ENCODE data around the gene MRNIP. TPM values are rescaled to one million over a fixed set of nuclear protein-coding genes. Genes with fewer than 3 reads are reported as not detected.

The MRNIP gene
- total RNA-seq, 2 experiments from 2014 or later = 19.8 to 24.9 TPM

GRCh38 chr5:179796877-179797608 lies 61.6 kb downstream of the MRNIP start:
- CTCF ChIA-PET = interaction anchor here (0.8 to 5.2 kb wide), 7 partner anchors 9 to 116 kb away, joined by 3 to 46 read pairs (median 4); partner anchors contain the start of gene CBY3
- peak overlapping the region; percentile 30 for H3K27ac Mint-ChIP-seq

GRCh38 chr5:179795863-179796833 lies 62.5 kb downstream of the MRNIP start:
- H3K27me3 Mint-ChIP-seq = no peaks in the 10 kb centered on the region
- peak; percentile 81 for DNase-seq
- H3K27ac Mint-ChIP-seq = peak overlapping the region; percentile 30
- no peaks in the 10 kb centered on the region for H3K9me3 Mint-ChIP-seq
- peaks cover 18% of the 10 kb centered on the region for H3K36me3 Mint-ChIP-seq
- POLR2A ChIA-PET = interaction anchor here (0.6 to 1.7 kb wide), 3 partner anchors 24 to 119 kb away, joined by 3 to 6 read pairs (median 6); partner anchors contain the start of gene SQSTM1
- H3K4me3 Mint-ChIP-seq = peak overlapping the region; percentile 39
- intact Hi-C loops (cut with micrococcal nuclease) = loop anchor here (1.0 to 10.0 kb wide), 3 partner anchors 33 to 241 kb away; partner anchors contain the start of genes MAML1 and RUFY1
- CTCF ChIA-PET = interaction anchor here (0.6 to 5.2 kb wide), 11 partner anchors 10 to 116 kb away, joined by 3 to 46 read pairs (median 3); partner anchors contain the start of gene CBY3
- H3K4me1 Mint-ChIP-seq (ENCODE audit: low read depth) = peaks cover 25% of the 10 kb centered on the region

More at GRCh38 chr5:179796877-179797608, 61.6 kb downstream of the MRNIP start:
- DNase-seq = no peak
- intact Hi-C loops (cut with micrococcal nuclease) = loop anchor here (1.0 to 10.0 kb wide), 3 partner anchors 34 to 242 kb away; partner anchors contain the start of genes MAML1 and RUFY1
- no peaks in the 10 kb centered on the region for H3K27me3 Mint-ChIP-seq
- POLR2A ChIA-PET = interaction anchor here (1.5 to 1.7 kb wide), 2 partner anchors 23 to 34 kb away, joined by 6 read pairs; partner anchors contain the start of gene SQSTM1
- peak overlapping the region; percentile 29 for H3K4me3 Mint-ChIP-seq
- H3K36me3 Mint-ChIP-seq = peaks cover 21% of the 10 kb centered on the region
- no peaks in the 10 kb centered on the region for H3K9me3 Mint-ChIP-seq
- H3K4me1 Mint-ChIP-seq (ENCODE audit: low read depth) = peaks cover 30% of the 10 kb centered on the region

GRCh38 chr5:179795049-179795862 lies 63.4 kb downstream of the MRNIP start:
- DNase-seq = peak; percentile 30
- Mint-ChIP-seq H3K4me3 (peak overlapping the region; percentile 60), H3K4me1 (ENCODE audit: low read depth) (peaks cover 25% of the 10 kb centered on the region), H3K36me3 (peaks cover 17% of the 10 kb centered on the region), H3K27ac (no peak overlapping the region), H3K27me3 (no peaks in the 10 kb centered on the region), H3K9me3 (no peaks in the 10 kb centered on the region)
- intact Hi-C loops (cut with micrococcal nuclease) = loop anchor here (10.0 kb wide), 1 partner anchor 240 kb away; the partner anchor contains the start of gene RUFY1
- CTCF ChIA-PET = interaction anchor here (0.6 to 5.2 kb wide), 10 partner anchors 9 to 115 kb away, joined by 3 to 46 read pairs (median 3); no protein-coding TSS in a partner anchor
- POLR2A ChIA-PET = interaction anchor here (1.2 to 2.4 kb wide), 4 partner anchors 11 to 32 kb away, joined by 4 to 8 read pairs (median 6); partner anchors contain the start of genes MGAT4B and SQSTM1

- Mint-ChIP-seq H3K36me3 (peaks cover 12% of the 10 kb centered on the region), H3K27me3 (no peaks in the 10 kb centered on the region), H3K27ac (no peak overlapping the region), H3K4me3 (peak overlapping the region; percentile 60), H3K9me3 (no peaks in the 10 kb centered on the region), H3K4me1 (ENCODE audit: low read depth) (peaks cover 25% of the 10 kb centered on the region)
- DNase-seq = no peak
- CTCF ChIA-PET = interaction anchor here (1.3 to 5.2 kb wide), 3 partner anchors 9 to 31 kb away, joined by 3 to 46 read pairs (median 3); no protein-coding TSS in a partner anchor
- POLR2A ChIA-PET = interaction anchor here (1.2 to 2.4 kb wide), 2 partner anchors 12 to 26 kb away, joined by 4 to 8 read pairs; partner anchors contain the start of gene MGAT4B
- intact Hi-C loops (cut with micrococcal nuclease) = loop anchor here (10.0 kb wide), 1 partner anchor 240 kb away; the partner anchor contains the start of gene RUFY1
Observed at GRCh38 chr5:179794575-179794974, 64.0 kb downstream of the MRNIP start.

- H3K27me3 Mint-ChIP-seq = no peaks in the 10 kb centered on the region
- POLR2A ChIA-PET = interaction anchor here (1.2 to 2.4 kb wide), 2 partner anchors 12 to 25 kb away, joined by 4 to 8 read pairs; partner anchors contain the start of gene MGAT4B
- peaks cover 25% of the 10 kb centered on the region for H3K4me1 Mint-ChIP-seq (ENCODE audit: low read depth)
- H3K27ac Mint-ChIP-seq = no peak overlapping the region
- CTCF ChIA-PET = interaction anchor here (0.7 to 5.2 kb wide), 5 partner anchors 8 to 298 kb away, joined by 3 to 46 read pairs (median 3); no protein-coding TSS in a partner anchor
- H3K9me3 Mint-ChIP-seq = no peaks in the 10 kb centered on the region
- peaks cover 8% of the 10 kb centered on the region for H3K36me3 Mint-ChIP-seq
- DNase-seq = no peak
- no peak overlapping the region for H3K4me3 Mint-ChIP-seq
- intact Hi-C loops (cut with micrococcal nuclease) = loop anchor here (10.0 kb wide), 1 partner anchor 239 kb away; the partner anchor contains the start of gene RUFY1
Observed at GRCh38 chr5:179794171-179794570, 64.4 kb downstream of the MRNIP start.

- intact Hi-C loops (cut with micrococcal nuclease) = loop anchor here (10.0 kb wide), 1 partner anchor 239 kb away; the partner anchor contains the start of gene RUFY1
- CTCF ChIA-PET = interaction anchor here (0.7 to 5.2 kb wide), 3 partner anchors 8 to 298 kb away, joined by 3 to 46 read pairs (median 7); no protein-coding TSS in a partner anchor
- POLR2A ChIA-PET = interaction anchor here (1.2 to 2.4 kb wide), 2 partner anchors 13 to 25 kb away, joined by 4 to 8 read pairs; partner anchors contain the start of gene MGAT4B
- H3K36me3 Mint-ChIP-seq = peaks cover 4% of the 10 kb centered on the region
- peaks cover 25% of the 10 kb centered on the region for H3K4me1 Mint-ChIP-seq (ENCODE audit: low read depth)
- H3K9me3 Mint-ChIP-seq = no peaks in the 10 kb centered on the region
- H3K27ac Mint-ChIP-seq = peak within 1 kb of the TSS; percentile 23
- peak; percentile 59 for DNase-seq
- H3K27me3 Mint-ChIP-seq = no peaks in the 10 kb centered on the region
- peak within 1 kb of the TSS; percentile 60 for H3K4me3 Mint-ChIP-seq
Observed at GRCh38 chr5:179793468-179794139, 65.0 kb downstream of the MRNIP start, which contains the start of gene LTC4S. TSS of gene LTC4S (plus strand) at chr5:179793986. CDS start at chr5:179794081, 95 bp downstream.

GRCh38 chr5:179792612-179793467 lies 65.8 kb downstream of the MRNIP start:
- ChIA-PET CTCF (interaction anchor here (0.7 to 5.2 kb wide), 5 partner anchors 9 to 30 kb away, joined by 3 to 46 read pairs (median 7); no protein-coding TSS in a partner anchor), POLR2A (interaction anchor here (2.4 kb wide), 1 partner anchor 13 kb away, joined by 8 read pairs; the partner anchor contains the start of gene MGAT4B)
- intact Hi-C loops (cut with micrococcal nuclease) = loop anchor here (10.0 kb wide), 1 partner anchor 238 kb away; the partner anchor contains the start of gene RUFY1
- no peak overlapping the region for H3K4me3 Mint-ChIP-seq
- H3K27ac Mint-ChIP-seq = peak overlapping the region; percentile 23
- H3K4me1 Mint-ChIP-seq (ENCODE audit: low read depth) = peaks cover 25% of the 10 kb centered on the region
- H3K36me3 Mint-ChIP-seq = peaks cover 4% of the 10 kb centered on the region
- no peaks in the 10 kb centered on the region for H3K9me3 Mint-ChIP-seq
- H3K27me3 Mint-ChIP-seq = no peaks in the 10 kb centered on the region
- no peak for DNase-seq

GRCh38 chr5:179791881-179792611 lies 66.6 kb downstream of the MRNIP start:
- Mint-ChIP-seq H3K9me3 (no peaks in the 10 kb centered on the region), H3K36me3 (peaks cover 3% of the 10 kb centered on the region), H3K27me3 (no peaks in the 10 kb centered on the region), H3K4me3 (no peak overlapping the region), H3K4me1 (ENCODE audit: low read depth) (peaks cover 25% of the 10 kb centered on the region), H3K27ac (no peak overlapping the region)
- DNase-seq = no peak
- ChIA-PET POLR2A (no interaction called here), CTCF (interaction anchor here (0.7 to 1.6 kb wide), 3 partner anchors 10 to 29 kb away, joined by 3 to 10 read pairs (median 4); no protein-coding TSS in a partner anchor)
- intact Hi-C loops (cut with micrococcal nuclease) = loop anchor here (10.0 kb wide), 1 partner anchor 237 kb away; the partner anchor contains the start of gene RUFY1

Measured in activated CD4-positive, alpha-beta memory T cell treated with anti-CD3 and anti-CD28 coated beads for 36 hours (primary cell).